ENCODE measurements around the gene SPINT3. TPM values are rescaled to one million over a fixed set of nuclear protein-coding genes. Genes with fewer than 3 reads are reported as not detected.

Gene SPINT3
- total and polyA plus RNA-seq, 2 of the 8 experiments (the other 6 are each of a cell fraction or from before 2014, with no cell fraction given) = not detected

- H3K4ac ChIP-seq (replicated peaks; ENCODE audit: insufficient read length, low read depth, low read length) = no peak overlapping the region
- 85% methylated on average over 3 of the region's 3 CpGs; no CpG with 5 or more reads in 1 of the 2 experiments for WGBS, 2 experiments (ENCODE audit: extremely low coverage in 1 of 2, insufficient coverage in 1 of 2, insufficient read length in 1 of 2, insufficient replicate concordance in 2 of 2, low coverage in 1 of 2, low lambda C conversion rate in 2 of 2, missing lambda C conversion rate in 1 of 2)
- 0 out of 7 replicates have a peak, but pooled peaks cover 0 to 3% (median 0%) of the 10 kb centered on the region in 4 experiments for H3K4me1 ChIP-seq (replicated peaks in 1 of 4; ENCODE audit: control insufficient read depth in 3 of 4, insufficient read depth in 4 of 4, low read length in 3 of 4)
- no peak overlapping the region for H2BK15ac ChIP-seq (ENCODE audit: low read length)
- H3K56ac ChIP-seq (replicated peaks; ENCODE audit: insufficient read length, low read depth, low read length) = no peak overlapping the region
- no peaks in the 10 kb centered on the region for H3K79me1 ChIP-seq (ENCODE audit: low read depth, low read length)
- no peaks in the 10 kb centered on the region for H3K36me3 ChIP-seq (ENCODE audit: control insufficient read depth in 2 of 4, insufficient read depth in 4 of 4, low read length in 3 of 4)
- no peak for TF ChIP-seq SIX5 (IDR thresholded peaks at IDR 0.05; ENCODE audit: low read depth, low read length)
- no peak for TF ChIP-seq BCL11A (IDR thresholded peaks at IDR 0.05; ENCODE audit: low read depth in 2 of 2, low read length in 2 of 2)
- TF ChIP-seq CBX8 (IDR thresholded peaks at IDR 0.05; ENCODE audit: borderline replicate concordance, low read depth, low read length) = no peak
- no peak for TF ChIP-seq FOSL1 (IDR thresholded peaks at IDR 0.05; ENCODE audit: insufficient read depth, low read depth, low read length)
- no peak for TF ChIP-seq ZNF274 (IDR thresholded peaks at IDR 0.05; ENCODE audit: borderline replicate concordance, extremely low read depth, low read length)
- TF ChIP-seq USF2 (IDR thresholded peaks at IDR 0.05; ENCODE audit: low read length) = no peak
- TF ChIP-seq SRF (IDR thresholded peaks at IDR 0.05; ENCODE audit: low read depth, low read length) = no peak
- TF ChIP-seq SUZ12 (IDR thresholded peaks at IDR 0.05; ENCODE audit: low read length) = no peak
- no peak overlapping the region for H3K23ac ChIP-seq (ENCODE audit: insufficient read length)
- no peaks in the 10 kb centered on the region for H4K20me1 ChIP-seq (replicated peaks in 1 of 2; ENCODE audit: control insufficient read depth in 1 of 2, insufficient read depth in 2 of 2, low read length in 2 of 2)
- H2BK20ac ChIP-seq (ENCODE audit: low read length) = no peak overlapping the region
- no peak overlapping the region for H2BK120ac ChIP-seq (replicated peaks; ENCODE audit: low read depth, low read length)
- H2AK5ac ChIP-seq (ENCODE audit: low read depth, low read length) = no peak overlapping the region
- no peaks in the 10 kb centered on the region for H3K9me3 ChIP-seq (ENCODE audit: insufficient read depth in 2 of 2, low read depth in 1 of 2, low read length in 1 of 2)
- no peak overlapping the region for H3K4me2 ChIP-seq (ENCODE audit: insufficient read depth in 1 of 2, low read depth in 2 of 2, low read length in 2 of 2)
- no peaks in the 10 kb centered on the region for H3K27me3 ChIP-seq (replicated peaks in 1 of 4; ENCODE audit: control insufficient read depth in 3 of 4, extremely low read depth in 1 of 4, insufficient read depth in 3 of 4, low read length in 3 of 4)
- H2AFZ ChIP-seq (ENCODE audit: low read length) = no peak overlapping the region
- no peak overlapping the region for H4K8ac ChIP-seq (ENCODE audit: extremely low read depth, insufficient read depth, low read length)
- DNase-seq (ENCODE audit: low read depth in 1 of 2, low spot score in 2 of 2) (no peak), FAIRE-seq (no peak)
- no peaks in the 10 kb centered on the region for H3K79me2 ChIP-seq (ENCODE audit: control insufficient read depth in 1 of 2, insufficient read depth in 2 of 2, low read length in 2 of 2)
- H3K14ac ChIP-seq (ENCODE audit: insufficient read length) = no peak overlapping the region
- ChIA-PET POLR2A (ENCODE audit: partially characterized antibody) (interaction anchor here (0.6 to 2.0 kb wide), 2 partner anchors 9 to 91 kb away, joined by 3 to 7 read pairs; no protein-coding TSS in a partner anchor), CTCF (ENCODE audit: partially characterized antibody) (interaction anchor here (0.6 to 1.3 kb wide), 5 partner anchors 42 to 275 kb away, joined by 3 to 6 read pairs (median 3); no protein-coding TSS in a partner anchor)
- no peak overlapping the region for H2BK12ac ChIP-seq (ENCODE audit: low read depth, low read length)
- no peak overlapping the region for H3K18ac ChIP-seq (ENCODE audit: extremely low read depth, low read length)
- H4K91ac ChIP-seq (replicated peaks; ENCODE audit: insufficient read length, low read length) = no peak overlapping the region
- no peak overlapping the region for H2BK5ac ChIP-seq (ENCODE audit: low read depth, low read length)
- H4K5ac ChIP-seq (ENCODE audit: insufficient read length, low read depth, low read length) = no peak overlapping the region
- H3K4me3 ChIP-seq (ENCODE audit: extremely low read depth in 1 of 4, insufficient read depth in 2 of 4, low read depth in 3 of 4, low read length in 4 of 4) = no peak overlapping the region
- H3K23me2 ChIP-seq (ENCODE audit: low read depth, low read length) = no peaks in the 10 kb centered on the region
- H3K27ac ChIP-seq (ENCODE audit: low read depth, low read length) = no peak overlapping the region
- H3K9ac ChIP-seq (replicated peaks in 1 of 4; ENCODE audit: extremely low read depth in 1 of 4, low read depth in 3 of 4, low read length in 3 of 4) = no peak overlapping the region
These were observed 19.3 kb downstream of the SPINT3 start for GRCh38 chr20:45496166-45496565.
